AG09319 (cell line): ENCODE results near the gene JAZF1.

ENCODE experiments used
- DNase-seq: peaks from one replicate; pipeline ENCODE4 v3.0.0-alpha.2; 2010; ENCODE audit warnings: low read depth; ENCODE audit errors: extremely low read depth
- CTCF ChIP-seq: IDR thresholded peaks from 2 replicates; pipeline ENCODE4 v1.5.1; 2011; ENCODE audit warnings: low read depth, mild to moderate bottlenecking, inconsistent platforms, low read length, moderate library complexity

The JAZF1 gene

GRCh38 chr7:28203508-28204240 is 23.1 kb upstream of the JAZF1 start:
- no peak for TF ChIP-seq CTCF
- DNase-seq = no peak

DNA sequence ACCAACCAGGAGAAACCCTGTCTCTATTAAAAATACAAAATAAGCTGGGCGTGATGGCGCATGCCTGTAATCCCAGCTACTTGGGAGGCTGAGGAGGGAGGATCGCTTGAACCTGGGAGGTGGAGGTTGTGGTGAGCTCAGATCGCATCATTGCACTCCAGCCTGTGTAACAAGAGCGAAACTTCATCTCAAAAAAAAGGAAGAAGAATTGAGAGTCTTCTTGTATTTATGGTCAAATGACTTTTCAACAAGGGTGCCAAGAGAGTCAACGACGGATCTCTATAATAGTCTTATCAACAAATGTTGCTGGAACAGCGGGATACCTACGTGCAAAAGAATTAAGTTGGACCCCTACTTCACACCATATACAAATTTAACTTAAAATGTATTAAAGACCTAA is 21.6 kb upstream of the JAZF1 start:
- TF ChIP-seq CTCF = no peak
- no peak for DNase-seq

DNA sequence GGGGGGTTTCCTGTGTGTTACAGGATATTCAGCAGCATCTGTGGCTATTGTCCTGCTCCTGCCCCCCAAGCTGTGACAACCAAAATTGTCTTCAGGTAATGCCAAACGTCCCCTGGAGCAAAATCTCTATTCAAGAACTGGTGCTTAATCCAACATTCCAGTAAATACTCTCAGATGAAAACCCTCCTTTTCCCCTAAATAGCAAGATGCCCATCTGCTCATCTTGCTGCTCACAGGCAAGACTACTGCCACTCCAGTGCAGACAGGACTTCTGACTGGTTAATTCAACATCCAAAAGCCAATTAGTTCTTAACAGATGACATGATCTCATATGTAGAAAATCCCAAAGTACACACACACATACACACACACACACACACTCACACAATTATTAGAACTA is 20.5 kb upstream of the JAZF1 start:
- TF ChIP-seq CTCF = no peak
- no peak for DNase-seq

DNA sequence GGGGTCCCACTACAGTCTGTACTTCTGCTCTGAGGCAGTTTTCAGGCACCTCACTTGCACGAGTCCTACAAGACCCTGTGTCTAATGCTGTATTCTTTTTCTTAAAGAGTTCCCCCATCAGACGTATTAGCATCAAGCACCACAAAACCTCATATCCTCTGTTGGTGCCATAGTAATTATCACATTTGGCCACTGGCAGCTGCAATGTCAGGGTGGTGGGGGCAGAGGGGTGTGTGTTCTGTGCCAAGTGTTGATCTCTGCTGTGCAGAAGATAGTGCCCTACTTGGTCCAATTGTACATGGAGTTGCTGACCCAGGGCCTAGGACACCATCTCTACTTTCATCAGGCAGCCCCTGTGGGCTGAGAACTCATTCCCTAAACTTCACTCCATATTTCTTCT is 20.0 kb upstream of the JAZF1 start:
- no peak for DNase-seq
- no peak for TF ChIP-seq CTCF

- no peak for TF ChIP-seq CTCF
- DNase-seq = no peak
Observed at GRCh38 chr7:28199021-28199510, 18.5 kb upstream of the JAZF1 start.

GRCh38 chr7:28195910-28196620 is 15.5 kb upstream of the JAZF1 start:
- no peak for DNase-seq
- no peak for TF ChIP-seq CTCF

DNA sequence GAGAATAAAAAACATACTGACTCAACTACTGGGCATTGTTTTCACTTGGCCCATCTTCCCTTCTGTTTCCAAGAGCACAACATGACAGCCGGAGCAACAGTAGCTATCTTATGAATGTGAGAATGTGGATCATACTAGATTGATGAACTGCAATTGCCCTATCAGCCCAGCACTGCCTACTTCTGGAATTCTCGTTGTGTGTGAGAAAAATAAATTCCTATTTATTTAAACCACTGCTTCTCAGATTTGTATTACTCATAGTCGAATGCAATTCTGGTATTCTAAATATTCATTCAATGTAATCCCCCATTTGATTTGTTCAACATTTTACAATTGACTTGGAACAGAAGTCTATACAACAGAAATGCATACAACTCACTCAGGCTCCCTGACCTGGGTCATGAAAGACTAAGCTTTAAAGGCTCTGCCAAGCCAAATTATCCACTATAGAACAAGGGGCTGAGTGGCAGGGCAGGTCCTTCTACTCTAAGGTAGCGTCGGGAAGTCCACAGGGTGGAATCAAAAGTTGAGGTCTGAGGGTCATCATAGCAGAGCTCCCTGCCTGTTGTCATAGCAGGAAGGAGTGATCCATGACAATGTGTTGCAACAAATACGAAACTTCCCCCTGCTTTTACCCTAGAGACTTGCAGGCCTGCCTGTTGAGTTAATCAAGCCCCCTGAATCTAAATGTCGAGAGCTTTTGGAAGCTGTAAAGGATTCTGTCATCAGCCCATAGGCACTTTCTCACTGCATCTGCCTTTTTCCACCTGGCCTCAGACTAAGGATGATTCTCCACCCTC is 12.4 kb upstream of the JAZF1 start:
- DNase-seq = peak; percentile 62
- TF ChIP-seq CTCF = no peak
